ENCODE data around the gene PLEKHA3.
A peak's percentile ranks its signal among the peaks of the same experiment; 100 is the strongest.
"Not testable (repeated sequence)": the region's sequence is repeated elsewhere in the genome, so short reads cannot be mapped to it uniquely, and the experiment has no call there.

Gene PLEKHA3

DNA sequence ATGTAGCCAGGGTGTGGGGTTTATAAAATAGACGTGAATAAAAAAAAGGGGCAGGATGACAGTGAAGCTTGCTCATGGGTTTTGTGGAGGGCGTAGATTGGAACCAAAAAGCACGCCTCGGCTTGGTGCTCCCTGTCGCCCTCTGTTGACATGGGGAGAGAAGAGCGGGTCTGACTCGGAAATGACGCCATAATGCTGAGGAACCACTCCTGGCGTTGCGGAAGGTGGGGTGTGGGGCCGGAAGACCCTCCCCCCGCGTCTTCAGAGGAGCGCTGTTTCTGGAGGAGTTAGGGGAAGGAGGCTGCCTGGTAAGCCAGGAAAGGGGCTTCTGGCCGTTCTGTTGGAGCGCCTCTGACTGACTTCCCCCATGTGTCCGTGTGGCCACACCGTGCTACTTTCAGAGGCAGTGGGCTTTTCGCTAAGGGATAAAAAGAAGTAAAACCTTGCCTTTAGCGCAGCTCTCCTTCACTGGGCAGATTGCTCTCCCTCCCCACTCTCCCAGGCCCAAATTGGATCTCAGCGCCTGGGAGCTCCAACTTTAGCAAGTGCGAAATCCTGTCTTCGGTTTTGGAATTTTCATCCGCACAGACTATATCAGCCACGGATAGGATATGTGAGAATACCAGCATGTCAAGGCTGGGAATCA is 42.8 kb downstream of the PLEKHA3 start:
- peak; percentile 80 for DNase-seq
- H3K36me3 ChIP-seq, result no peaks in the 10 kb centered on the region
- TF ChIP-seq, protein P1, sequence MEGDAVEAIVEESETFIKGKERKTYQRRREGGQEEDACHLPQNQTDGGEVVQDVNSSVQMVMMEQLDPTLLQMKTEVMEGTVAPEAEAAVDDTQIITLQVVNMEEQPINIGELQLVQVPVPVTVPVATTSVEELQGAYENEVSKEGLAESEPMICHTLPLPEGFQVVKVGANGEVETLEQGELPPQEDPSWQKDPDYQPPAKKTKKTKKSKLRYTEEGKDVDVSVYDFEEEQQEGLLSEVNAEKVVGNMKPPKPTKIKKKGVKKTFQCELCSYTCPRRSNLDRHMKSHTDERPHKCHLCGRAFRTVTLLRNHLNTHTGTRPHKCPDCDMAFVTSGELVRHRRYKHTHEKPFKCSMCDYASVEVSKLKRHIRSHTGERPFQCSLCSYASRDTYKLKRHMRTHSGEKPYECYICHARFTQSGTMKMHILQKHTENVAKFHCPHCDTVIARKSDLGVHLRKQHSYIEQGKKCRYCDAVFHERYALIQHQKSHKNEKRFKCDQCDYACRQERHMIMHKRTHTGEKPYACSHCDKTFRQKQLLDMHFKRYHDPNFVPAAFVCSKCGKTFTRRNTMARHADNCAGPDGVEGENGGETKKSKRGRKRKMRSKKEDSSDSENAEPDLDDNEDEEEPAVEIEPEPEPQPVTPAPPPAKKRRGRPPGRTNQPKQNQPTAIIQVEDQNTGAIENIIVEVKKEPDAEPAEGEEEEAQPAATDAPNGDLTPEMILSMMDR (IDR thresholded peaks at IDR 0.05; ENCODE audit: low read depth, low read length), result peak; percentile 76
- H3K4me1 ChIP-seq, result no peaks in the 10 kb centered on the region
- H3K4me3 ChIP-seq (ENCODE audit: low read depth, low read length), result peak overlapping the region; percentile 91
- no peaks in the 10 kb centered on the region for H3K9me3 ChIP-seq
- H3K27me3 ChIP-seq, result no peaks in the 10 kb centered on the region

DNA sequence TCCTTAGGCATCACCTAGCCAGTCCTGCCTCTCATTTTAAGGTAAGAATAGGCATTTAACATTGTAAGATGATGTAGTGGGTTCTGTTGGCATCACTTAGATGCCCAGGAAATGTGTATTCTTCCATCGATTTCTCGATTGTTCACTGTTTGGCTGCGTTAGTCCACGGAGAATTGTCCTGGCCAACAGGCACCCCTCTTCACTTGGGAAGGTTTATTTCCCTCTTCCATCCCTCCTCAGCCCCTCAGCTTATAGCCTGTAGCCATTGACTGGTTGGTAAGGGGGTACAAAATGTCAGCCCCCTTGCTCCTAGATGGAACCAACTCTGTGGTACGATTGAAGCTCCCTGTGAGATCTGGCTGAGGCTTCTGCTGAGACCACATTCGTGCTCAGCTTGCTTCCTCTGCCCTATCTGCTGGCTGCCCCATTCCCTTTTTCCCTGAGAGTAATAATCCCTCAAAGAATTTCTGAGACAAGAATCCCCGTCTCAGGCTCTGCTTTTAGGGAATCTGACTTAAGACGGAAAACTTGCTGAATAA is 43.4 kb downstream of the PLEKHA3 start:
- no peak for DNase-seq
- H3K27me3 ChIP-seq, result no peaks in the 10 kb centered on the region
- H3K4me3 ChIP-seq (ENCODE audit: low read depth, low read length), result peak overlapping the region; percentile 91
- no peaks in the 10 kb centered on the region for H3K4me1 ChIP-seq
- TF ChIP-seq, protein P1 (IDR thresholded peaks at IDR 0.05; ENCODE audit: low read depth, low read length), result no peak
- no peaks in the 10 kb centered on the region for H3K36me3 ChIP-seq
- no peaks in the 10 kb centered on the region for H3K9me3 ChIP-seq

DNA sequence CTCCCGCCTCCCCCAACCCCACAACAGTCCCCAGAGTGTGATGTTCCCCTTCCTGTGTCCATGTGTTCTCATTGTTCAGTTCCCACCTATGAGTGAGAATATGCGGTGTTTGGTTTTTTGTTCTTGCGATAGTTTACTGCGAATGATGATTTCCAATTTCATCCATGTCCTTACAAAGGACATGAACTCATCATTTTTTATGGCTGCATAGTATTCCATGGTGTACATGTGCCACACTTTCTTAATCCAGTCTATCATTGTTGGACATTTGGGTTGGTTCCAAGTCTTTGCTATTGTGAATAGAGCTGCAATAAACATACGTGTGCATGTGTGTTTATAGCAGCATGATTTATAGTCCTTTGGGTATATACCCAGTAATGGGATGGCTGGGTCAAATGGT is 44.8 kb downstream of the PLEKHA3 start:
- not testable (repeated sequence) for H3K27me3 ChIP-seq; DNase-seq; H3K4me1 ChIP-seq; H3K36me3 ChIP-seq; H3K4me3 ChIP-seq (ENCODE audit: low read depth, low read length); H3K9me3 ChIP-seq

DNA sequence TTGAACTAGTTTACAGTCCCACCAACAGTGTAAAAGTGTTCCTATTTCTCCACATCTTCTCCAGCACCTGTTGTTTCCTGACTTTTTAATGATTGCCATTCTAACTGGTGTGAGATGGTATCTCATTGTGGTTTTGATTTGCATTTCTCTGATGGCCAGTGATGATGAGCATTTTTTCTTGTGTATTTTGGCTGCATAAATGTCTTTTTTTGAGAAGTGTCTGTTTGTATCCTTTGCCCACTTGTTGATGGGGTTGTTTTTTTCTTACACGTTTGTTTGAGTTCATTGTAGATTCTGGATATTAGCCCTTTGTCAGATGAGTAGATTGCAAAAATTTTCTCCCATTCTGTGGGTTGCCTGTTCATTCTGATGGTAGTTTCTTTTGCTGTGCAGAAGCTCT is 45.2 kb downstream of the PLEKHA3 start:
- not testable (repeated sequence) for DNase-seq; H3K4me3 ChIP-seq (ENCODE audit: low read depth, low read length); H3K36me3 ChIP-seq; H3K4me1 ChIP-seq; H3K27me3 ChIP-seq; H3K9me3 ChIP-seq

DNA sequence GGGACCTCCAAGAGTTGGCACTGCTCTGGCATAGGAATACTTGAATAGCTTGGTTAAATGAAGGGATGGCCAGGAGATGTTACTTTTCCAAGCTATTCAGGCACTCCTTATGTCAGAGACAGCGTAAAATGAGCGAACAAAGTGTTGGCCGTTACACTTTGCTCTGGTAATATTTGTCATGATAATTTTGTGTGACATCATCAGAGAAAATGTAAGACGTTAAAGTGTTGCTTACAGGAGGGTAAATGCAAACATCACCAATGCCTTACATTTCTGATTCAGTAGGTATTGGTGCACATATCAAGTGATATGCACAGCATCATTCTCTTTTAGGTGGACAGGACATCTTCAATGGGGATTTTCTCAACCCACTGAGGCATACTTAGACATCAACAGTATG is 46.0 kb downstream of the PLEKHA3 start:
- H3K27me3 ChIP-seq, result no peaks in the 10 kb centered on the region
- TF ChIP-seq, protein P1 (IDR thresholded peaks at IDR 0.05; ENCODE audit: low read depth, low read length), result no peak
- H3K4me1 ChIP-seq, result no peaks in the 10 kb centered on the region
- no peak overlapping the region for H3K4me3 ChIP-seq (ENCODE audit: low read depth, low read length)
- no peak for DNase-seq
- H3K9me3 ChIP-seq, result no peaks in the 10 kb centered on the region
- no peaks in the 10 kb centered on the region for H3K36me3 ChIP-seq

DNA sequence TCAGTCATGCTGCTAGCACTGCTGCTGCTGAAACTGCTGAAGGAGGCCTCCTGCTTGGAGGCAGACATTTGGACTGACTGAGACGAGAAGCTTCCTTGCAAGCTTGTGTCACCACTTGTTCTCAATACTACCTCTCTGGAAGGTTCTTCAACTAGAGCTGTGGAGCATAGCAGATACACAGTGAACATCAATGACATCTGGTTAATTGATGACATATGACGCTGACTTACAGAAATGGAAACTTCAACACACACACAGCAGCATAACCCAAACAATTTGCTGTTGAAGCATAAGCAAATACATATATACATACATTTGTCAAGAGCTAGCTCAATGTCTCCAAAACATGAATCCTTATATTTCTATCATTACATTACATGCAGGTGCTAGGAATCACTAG is 47.3 kb downstream of the PLEKHA3 start:
- no peaks in the 10 kb centered on the region for H3K36me3 ChIP-seq
- H3K4me3 ChIP-seq (ENCODE audit: low read depth, low read length), result no peak overlapping the region
- no peaks in the 10 kb centered on the region for H3K4me1 ChIP-seq
- no peak for DNase-seq
- no peaks in the 10 kb centered on the region for H3K27me3 ChIP-seq
- TF ChIP-seq, protein P1 (IDR thresholded peaks at IDR 0.05; ENCODE audit: low read depth, low read length), result no peak
- no peaks in the 10 kb centered on the region for H3K9me3 ChIP-seq

DNA sequence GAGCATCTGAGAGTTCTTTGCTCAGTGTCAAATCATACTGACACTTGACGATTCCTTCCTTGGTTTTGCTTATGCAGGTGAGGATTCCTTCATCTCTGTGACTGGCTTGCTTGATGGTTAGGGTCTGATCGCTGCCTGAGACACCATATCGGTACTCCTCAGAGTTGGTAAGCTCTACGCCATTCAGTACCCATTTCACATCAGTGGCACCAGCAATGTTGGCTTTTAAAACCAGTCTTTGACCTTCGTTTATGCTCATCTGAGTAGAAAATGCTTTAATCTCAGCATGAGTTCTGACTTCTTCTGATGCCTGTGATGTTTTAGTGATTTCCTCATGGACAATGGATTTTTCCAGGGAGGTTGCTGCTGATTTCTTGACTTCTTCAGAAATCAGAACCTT is 48.4 kb downstream of the PLEKHA3 start:
- H3K36me3 ChIP-seq, result no peaks in the 10 kb centered on the region
- TF ChIP-seq, protein P1 (IDR thresholded peaks at IDR 0.05; ENCODE audit: low read depth, low read length), result no peak
- H3K4me3 ChIP-seq (ENCODE audit: low read depth, low read length), result no peak overlapping the region
- DNase-seq, result no peak
- H3K9me3 ChIP-seq, result no peaks in the 10 kb centered on the region
- no peaks in the 10 kb centered on the region for H3K27me3 ChIP-seq
- H3K4me1 ChIP-seq, result no peaks in the 10 kb centered on the region
